ENCODE results near the gene PPIA. TPM values are rescaled to one million over a fixed set of nuclear protein-coding genes. Genes with fewer than 3 reads are reported as not detected.

Gene PPIA
- polyA plus RNA-seq, 1 of the 3 experiments (the other 2 are of a cell fraction) = 6,267 TPM

DNA sequence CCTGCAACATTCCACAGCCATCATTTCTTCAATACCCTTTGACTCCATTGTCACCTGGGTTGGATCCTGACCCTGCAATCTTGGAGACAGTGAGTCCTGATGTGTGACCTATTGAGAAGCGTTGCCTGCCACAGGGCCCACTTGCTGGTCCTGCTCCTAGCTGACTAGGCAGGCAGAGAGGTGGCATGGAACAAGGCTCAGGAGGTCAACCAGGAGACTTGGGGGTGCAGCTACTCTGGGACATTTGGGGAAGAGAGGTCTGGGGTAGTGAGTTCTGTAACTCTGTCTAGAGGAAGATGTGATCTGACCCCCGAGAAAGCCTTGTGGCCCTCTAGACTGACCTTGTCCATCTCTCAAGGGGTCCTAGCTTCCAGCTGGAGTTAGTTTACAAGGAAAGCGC is 46.1 kb upstream of the PPIA start:
- Histone ChIP-seq H4K20me1 (ENCODE audit: insufficient read depth) (peaks cover 39% of the 10 kb centered on the region), H3K9me2 (no peaks in the 10 kb centered on the region), H3K4me3 (ENCODE audit: low read depth in 2 of 2, low read length in 1 of 2) (peak overlapping the region; percentile 79 to 87; a peak in 2 of 4 replicates), H3F3A (replicated peaks; ENCODE audit: insufficient read depth) (no peaks in the 10 kb centered on the region), H3K9me3 (no peaks in the 10 kb centered on the region), H3K79me2 (ENCODE audit: insufficient read depth) (peaks cover 66% of the 10 kb centered on the region), H3K9ac (no peak overlapping the region), H3K36me3 (replicated peaks in 1 of 2; ENCODE audit: control insufficient read depth in 1 of 2, insufficient read depth in 2 of 2, low read length in 1 of 2) (peaks cover 3 to 13% of the 10 kb centered on the region in 2 experiments), H2AFZ (ENCODE audit: low read depth) (no peak overlapping the region), H3K27me3 (ENCODE audit: insufficient read depth) (no peaks in the 10 kb centered on the region), H3K4me2 (peak overlapping the region; percentile 93), H3K27ac (ENCODE audit: low read depth in 2 of 2, low read length in 1 of 2) (no peak overlapping the region), H3K4me1 (ENCODE audit: control insufficient read depth in 1 of 2, insufficient read depth in 2 of 2, low read depth in 1 of 2, low read length in 1 of 2) (peaks cover 5 to 39% of the 10 kb centered on the region in 2 experiments; a peak in 3 of 4 replicates)
- ChIA-PET CTCF (interaction anchor here (1.0 to 3.0 kb wide), 6 partner anchors 11 to 162 kb away, joined by 3 to 11 read pairs (median 4); partner anchors contain the start of genes H2AZ2 and OGDH), POLR2A (interaction anchor here (0.7 to 1.1 kb wide), 2 partner anchors 17 to 96 kb away, joined by 3 to 5 read pairs; no protein-coding TSS in a partner anchor)
- no peak for TF ChIP-seq FOSL2 (IDR thresholded peaks at IDR 0.05; ENCODE audit: borderline replicate concordance, low read depth)
- TF ChIP-seq, protein P1, sequence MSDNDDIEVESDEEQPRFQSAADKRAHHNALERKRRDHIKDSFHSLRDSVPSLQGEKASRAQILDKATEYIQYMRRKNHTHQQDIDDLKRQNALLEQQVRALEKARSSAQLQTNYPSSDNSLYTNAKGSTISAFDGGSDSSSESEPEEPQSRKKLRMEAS (IDR thresholded peaks at IDR 0.05; ENCODE audit: low read depth) = no peak
- 93% methylated on average over 2 of the region's 3 CpGs for WGBS (ENCODE audit: low lambda C conversion rate)
- no peak for DNase-seq

DNA sequence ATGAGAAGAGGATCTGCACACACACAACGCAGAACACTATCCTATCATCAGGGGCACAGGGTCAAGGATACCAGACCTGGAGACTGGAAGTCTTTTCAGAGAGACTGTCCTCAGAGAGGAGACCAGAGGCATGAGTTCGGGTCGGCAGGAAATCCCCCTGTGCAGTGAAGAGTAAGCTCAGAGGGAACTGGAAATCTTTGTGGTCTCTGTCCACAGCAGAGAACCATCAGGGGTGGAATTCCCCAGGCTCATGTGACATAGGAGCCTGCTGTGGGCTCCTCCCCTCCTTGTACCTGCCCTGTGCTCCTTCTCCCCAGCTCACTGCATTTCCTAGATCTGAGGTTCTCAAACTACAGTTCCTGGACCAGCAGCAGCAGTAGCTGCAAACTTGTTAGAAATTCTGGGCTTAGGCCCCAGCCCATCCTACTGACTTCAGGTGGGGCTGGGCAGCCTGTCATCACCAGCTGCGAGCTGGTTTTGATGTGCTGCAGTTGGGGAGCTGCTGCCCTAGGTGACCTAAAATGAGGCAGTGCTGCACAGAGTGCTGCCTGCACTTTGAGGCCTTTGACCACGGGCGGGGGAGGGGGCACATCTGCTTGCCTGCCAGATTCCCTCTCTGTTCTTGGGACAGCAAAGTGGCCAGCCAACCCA is 45.4 kb upstream of the PPIA start:
- H3K79me2 ChIP-seq (ENCODE audit: insufficient read depth) = peaks cover 69% of the 10 kb centered on the region
- no peaks in the 10 kb centered on the region for H3F3A ChIP-seq (replicated peaks; ENCODE audit: insufficient read depth)
- no peaks in the 10 kb centered on the region for H3K27me3 ChIP-seq (ENCODE audit: insufficient read depth)
- H3K4me2 ChIP-seq = peak overlapping the region; percentile 93
- no peaks in the 10 kb centered on the region for H3K9me2 ChIP-seq
- H2AFZ ChIP-seq (ENCODE audit: low read depth) = no peak overlapping the region
- peaks cover 43% of the 10 kb centered on the region for H4K20me1 ChIP-seq (ENCODE audit: insufficient read depth)
- no peaks in the 10 kb centered on the region for H3K9me3 ChIP-seq
- TF ChIP-seq, protein P2, sequence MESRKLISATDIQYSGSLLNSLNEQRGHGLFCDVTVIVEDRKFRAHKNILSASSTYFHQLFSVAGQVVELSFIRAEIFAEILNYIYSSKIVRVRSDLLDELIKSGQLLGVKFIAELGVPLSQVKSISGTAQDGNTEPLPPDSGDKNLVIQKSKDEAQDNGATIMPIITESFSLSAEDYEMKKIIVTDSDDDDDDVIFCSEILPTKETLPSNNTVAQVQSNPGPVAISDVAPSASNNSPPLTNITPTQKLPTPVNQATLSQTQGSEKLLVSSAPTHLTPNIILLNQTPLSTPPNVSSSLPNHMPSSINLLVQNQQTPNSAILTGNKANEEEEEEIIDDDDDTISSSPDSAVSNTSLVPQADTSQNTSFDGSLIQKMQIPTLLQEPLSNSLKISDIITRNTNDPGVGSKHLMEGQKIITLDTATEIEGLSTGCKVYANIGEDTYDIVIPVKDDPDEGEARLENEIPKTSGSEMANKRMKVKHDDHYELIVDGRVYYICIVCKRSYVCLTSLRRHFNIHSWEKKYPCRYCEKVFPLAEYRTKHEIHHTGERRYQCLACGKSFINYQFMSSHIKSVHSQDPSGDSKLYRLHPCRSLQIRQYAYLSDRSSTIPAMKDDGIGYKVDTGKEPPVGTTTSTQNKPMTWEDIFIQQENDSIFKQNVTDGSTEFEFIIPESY (IDR thresholded peaks at IDR 0.05; ENCODE audit: borderline replicate concordance, low read depth) = no peak
- TF ChIP-seq TEAD4 (IDR thresholded peaks at IDR 0.05; ENCODE audit: borderline replicate concordance, insufficient read depth) = no peak
- TF ChIP-seq GATA2 (CRISPR knock-in tag; IDR thresholded peaks at IDR 0.05) = no peak
- TF ChIP-seq NFIC (IDR thresholded peaks at IDR 0.05; ENCODE audit: borderline replicate concordance) = no peak
- TF ChIP-seq, protein P3, sequence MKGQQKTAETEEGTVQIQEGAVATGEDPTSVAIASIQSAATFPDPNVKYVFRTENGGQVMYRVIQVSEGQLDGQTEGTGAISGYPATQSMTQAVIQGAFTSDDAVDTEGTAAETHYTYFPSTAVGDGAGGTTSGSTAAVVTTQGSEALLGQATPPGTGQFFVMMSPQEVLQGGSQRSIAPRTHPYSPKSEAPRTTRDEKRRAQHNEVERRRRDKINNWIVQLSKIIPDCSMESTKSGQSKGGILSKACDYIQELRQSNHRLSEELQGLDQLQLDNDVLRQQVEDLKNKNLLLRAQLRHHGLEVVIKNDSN (IDR thresholded peaks at IDR 0.05; ENCODE audit: borderline replicate concordance, low read depth) = no peak
- TF ChIP-seq RFX5 (IDR thresholded peaks at IDR 0.05; ENCODE audit: low read length) = no peak
- peaks cover 3 to 13% of the 10 kb centered on the region in 2 experiments for H3K36me3 ChIP-seq (replicated peaks in 1 of 2; ENCODE audit: control insufficient read depth in 1 of 2, insufficient read depth in 2 of 2, low read length in 1 of 2)
- H3K27ac ChIP-seq (ENCODE audit: low read depth in 2 of 2, low read length in 1 of 2) = no peak overlapping the region
- ChIA-PET POLR2A (no interaction called here), CTCF (interaction anchor here (1.1 to 3.0 kb wide), 5 partner anchors 17 to 163 kb away, joined by 3 to 11 read pairs (median 5); partner anchors contain the start of genes H2AZ2 and OGDH)
- no peak overlapping the region for H3K9ac ChIP-seq
- WGBS (ENCODE audit: low lambda C conversion rate) = 73% methylated on average over 6 of the region's 6 CpGs
- H3K4me1 ChIP-seq (ENCODE audit: control insufficient read depth in 1 of 2, insufficient read depth in 2 of 2, low read depth in 1 of 2, low read length in 1 of 2) = peaks cover 5 to 46% of the 10 kb centered on the region in 2 experiments; a peak in 3 of 4 replicates
- DNase-seq = no peak
- no peak overlapping the region for H3K4me3 ChIP-seq (ENCODE audit: low read depth in 2 of 2, low read length in 1 of 2)
